Measurements from ENCODE around the gene ANXA5.
"Not testable (repeated sequence)": the region's sequence is repeated elsewhere in the genome, so short reads cannot be mapped to it uniquely, and the experiment has no call there.

Gene ANXA5

DNA sequence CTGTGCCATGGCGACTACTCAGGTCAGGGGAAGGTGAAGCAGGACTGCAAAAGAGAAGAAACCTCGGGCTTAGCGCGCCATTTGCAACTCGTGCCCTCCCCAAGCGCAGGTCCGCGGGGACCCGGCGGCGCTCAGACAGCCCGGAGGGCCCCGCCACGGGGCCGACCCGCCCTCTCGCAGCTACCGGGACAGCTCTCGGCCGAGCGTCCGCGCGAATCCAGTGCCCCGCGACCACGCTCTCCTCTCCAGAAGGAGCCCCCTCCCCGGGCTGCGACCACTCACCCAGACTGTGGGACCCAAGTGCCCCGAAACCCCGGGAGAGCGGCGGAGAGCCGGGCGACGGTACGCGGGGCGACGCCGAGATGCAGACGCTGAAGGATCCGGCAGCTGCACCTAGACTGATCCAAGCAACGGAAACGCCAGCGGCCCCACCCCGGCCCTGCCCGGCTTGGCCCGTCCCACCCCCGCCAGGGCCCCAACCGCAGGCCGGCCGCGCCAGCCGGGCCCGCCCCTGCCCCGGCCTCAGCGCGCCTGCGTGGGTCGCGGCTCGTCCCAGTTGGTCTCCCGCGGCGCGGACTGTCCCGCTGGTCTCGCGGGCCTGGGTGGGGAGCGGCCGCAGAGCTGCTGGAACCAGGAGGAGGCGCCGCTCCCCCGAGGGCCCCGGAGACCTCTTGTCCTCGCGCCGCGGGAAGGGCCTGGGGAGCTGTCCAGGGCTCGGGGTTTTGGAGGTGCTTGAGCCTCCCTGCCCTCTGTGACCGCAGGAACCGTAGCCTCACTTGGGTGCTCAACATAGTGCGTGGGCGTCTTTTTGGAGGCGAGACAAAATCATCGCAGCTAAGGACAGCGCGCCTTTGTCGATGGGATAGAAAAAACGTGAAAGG lies at the start of gene ANXA5:
TSS of gene ANXA5 (minus strand) at position 400 of the 881 bp plus-strand sequence. CDS start at position 9, 391 bp downstream.
- peak; percentile 72 to 80 for DNase-seq

DNA sequence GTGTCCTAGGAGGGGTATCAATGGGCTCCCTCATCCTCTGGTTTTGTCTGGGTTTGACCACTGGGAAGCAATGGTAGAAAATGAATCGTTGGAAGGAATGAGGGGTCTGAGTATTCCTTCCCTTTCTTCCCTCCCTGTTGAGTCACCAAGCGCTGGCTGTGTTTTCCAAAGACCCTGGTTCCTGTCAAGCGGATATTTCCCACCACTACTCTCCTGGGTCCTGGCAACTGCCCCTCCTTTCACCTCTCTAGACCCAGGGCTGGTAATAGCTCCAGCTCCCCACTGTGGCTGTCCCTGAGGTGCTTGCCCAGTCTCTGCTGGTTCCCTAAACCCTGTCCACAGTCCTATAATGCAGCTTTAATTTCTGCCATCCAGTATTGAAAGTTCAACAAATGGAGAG lies 46.0 kb upstream of the ANXA5 start:
- no peak for DNase-seq

DNA sequence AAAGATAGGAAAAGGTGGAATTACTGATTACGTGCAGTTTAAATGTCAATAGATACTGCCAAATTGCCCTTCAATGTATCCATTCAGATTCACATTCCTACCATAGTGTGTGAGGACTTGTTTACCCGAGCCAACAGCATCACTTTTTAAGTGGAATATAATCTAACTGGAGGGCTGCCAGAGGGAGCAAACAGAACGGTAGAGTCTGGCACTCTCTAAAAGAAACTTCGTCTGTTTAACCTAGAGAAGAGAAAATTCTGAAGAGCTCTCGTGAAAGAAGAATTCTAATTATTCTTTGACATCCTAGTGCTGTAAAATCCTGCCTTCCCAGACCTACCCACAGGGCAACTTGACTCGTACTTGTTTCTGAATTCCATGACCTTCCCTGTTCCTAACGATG lies 45.0 kb upstream of the ANXA5 start:
- DNase-seq, result no peak

DNA sequence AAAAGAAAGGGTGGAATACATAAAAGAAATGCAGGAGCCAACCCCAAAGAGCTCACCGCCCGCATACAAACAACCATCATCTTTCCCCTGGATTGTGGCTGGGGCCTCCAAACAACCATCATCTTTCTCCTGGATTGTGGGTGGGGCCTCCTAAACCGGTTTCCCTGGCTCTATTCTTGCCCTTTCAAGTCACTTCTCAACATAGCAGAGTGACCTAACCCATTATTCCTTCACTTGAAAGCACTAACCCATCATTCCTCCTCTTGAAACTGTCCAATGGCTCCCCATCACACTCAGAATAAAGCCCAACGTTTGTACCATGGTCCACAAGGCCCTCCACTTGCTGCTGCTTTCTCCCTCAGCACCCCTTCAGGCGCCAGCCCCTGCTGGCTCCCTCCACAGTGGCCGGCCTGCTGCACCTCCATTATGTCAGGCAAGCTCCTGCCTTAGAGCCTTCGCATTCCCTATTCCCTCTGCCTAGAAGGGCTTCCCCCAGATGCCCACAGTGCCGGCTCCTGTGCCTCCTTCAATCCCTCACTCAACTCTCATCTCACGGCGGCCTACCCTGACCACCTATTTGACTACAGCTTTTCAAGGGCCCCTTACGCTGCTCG lies 44.1 kb upstream of the ANXA5 start:
- no peak for DNase-seq

DNA sequence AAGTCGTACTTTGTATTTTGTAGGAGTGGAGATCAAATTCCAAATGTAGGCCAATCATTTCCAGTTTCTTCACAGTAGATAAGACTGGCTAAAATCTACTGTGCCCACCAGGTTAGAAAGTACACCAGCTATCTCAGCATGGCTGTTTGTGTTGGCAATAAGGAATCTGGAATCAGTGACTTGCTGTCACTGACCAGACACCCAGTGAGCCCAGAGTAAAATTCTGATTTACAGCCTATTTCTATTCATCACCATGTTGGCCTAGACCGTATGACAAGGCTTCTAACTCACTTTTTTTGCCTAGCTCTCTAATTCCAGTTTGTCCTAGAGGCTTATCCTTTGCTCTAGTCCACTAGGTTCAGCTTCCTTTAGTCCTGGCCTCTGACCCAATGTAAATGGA lies 42.8 kb upstream of the ANXA5 start:
- no peak for DNase-seq

DNA sequence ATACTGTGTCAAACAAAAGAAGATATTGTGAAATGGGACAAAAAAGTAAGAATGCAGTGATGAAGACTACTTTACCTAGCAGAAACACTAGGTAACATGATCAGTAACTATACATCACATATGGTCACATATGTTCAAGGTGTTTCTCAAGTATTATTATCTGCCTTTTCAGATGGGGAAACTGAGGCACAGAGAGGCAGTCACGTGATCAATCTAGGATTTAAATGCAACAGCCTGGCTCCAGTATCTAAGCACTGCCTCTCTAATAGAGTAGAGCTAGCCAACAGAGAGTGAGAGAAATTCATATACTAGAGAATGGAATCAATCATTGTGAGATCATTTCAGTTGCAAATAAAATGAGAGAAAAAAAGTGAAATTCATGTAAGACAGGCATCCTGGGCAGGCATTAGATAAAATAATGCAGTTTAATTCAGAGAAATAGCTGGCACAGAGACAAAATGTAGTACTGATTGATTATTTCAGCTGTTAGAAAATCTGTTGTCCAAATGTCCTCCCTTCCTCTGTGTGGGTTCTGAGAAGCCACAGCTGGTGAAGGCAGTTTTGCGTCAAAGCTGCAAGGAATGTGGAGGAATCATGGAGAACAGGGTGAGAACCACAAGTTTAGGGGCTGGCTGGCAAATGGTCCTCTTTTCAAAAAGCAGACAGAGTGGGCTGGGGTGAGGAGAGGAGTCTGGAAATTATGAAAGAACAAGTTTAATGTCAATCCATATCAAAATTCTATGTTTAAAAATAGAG lies 42.2 kb upstream of the ANXA5 start:
- DNase-seq, result no peak

DNA sequence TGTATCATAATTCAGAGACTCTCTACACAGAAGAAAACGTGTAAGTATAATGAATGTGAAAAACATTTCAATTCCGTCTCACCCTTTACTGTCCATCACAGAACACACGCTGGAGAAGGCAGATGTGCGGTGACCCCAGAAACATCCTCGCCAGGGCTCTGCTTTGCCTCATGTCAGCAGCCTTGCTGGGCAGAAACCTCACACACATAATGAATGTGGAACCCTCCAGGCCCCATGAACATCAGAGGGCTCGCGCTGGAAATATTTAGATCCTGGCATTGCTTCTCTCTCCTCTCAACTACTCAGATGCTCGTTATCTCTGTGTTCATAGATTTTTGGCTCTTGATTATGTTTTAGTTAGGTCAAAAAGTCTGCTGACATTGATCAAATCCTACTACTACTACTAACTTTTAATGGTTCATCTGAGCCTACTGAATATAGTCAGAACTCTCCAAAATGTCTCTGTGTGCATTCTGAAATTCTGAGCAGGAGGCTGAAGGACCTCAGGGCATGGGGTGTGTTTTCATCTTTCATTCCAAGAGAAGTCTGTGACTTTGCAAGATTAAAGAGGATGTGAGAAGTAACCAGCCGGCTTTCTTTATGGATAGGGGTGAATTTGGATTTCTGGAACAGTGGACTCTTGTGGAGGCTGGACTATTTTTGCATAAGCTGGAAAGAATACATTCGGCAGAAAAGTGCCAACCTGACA lies 41.2 kb upstream of the ANXA5 start:
- DNase-seq, result no peak

DNA sequence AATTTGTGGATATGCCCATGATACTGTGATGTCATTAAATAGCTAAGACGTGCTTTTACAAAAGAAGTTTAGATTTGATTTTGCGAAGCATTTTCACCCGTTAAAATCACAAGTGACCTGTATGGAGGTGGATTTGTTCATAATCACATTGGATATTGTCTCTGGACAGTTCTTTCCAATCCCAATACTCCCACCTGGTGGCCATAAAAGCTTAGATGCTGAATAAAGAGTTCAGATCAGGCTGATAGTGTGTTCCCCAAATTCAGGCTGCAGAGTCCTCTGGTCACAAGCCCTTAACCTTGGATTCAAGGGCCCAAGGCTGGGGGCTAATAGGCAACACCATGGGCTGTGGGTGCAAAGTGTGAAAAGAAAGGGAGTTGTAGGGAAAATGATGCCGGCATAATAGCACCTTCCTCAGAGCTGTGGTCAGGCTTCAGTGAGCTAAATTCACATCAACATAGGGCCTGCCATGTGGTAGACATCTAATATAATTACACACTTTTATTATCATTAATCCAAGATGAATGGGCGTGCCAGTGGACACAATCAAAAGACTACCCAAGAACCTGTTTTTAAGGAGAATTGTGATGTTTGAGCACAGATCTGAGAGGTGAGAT lies 40.1 kb upstream of the ANXA5 start:
- DNase-seq, result no peak

DNA sequence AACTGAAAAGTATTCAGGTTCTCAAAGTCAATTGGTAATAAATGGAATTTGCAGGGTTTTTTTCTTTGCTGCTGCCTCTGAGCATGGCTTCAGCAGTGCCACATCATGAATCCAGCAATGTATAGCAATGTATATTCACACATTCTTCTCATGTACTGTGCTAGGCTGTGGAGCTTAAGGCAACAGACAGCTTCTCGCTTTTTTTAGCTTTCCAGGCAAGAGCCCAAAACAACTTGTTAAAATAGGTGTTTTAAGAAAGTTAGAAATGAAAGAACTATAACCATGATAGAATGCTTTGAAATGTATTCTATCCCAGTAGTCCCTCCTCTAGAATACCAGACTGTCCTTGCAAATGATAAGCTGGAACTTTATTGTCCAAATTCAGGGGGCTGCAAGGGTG lies 37.8 kb upstream of the ANXA5 start:
- no peak for DNase-seq

DNA sequence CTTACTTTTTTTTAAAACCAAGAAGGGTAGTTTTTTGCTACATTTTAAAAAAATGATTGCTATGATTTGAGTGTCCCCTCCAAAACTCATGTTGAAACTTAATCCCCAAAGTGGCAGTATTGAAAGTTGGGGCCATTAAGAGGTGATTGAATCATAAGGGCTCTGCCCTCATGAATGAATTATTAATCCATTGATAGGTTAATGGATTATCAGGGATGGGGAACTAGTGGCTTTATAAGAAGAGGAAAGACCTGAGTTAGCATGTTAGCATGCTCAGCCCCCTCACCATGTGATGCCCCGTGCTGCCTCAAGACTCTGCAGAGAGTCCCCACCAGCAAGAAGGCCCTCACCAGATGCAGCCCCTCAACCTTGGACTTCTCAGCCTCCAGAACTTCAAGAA lies 37.2 kb upstream of the ANXA5 start:
- DNase-seq, result no peak

DNA sequence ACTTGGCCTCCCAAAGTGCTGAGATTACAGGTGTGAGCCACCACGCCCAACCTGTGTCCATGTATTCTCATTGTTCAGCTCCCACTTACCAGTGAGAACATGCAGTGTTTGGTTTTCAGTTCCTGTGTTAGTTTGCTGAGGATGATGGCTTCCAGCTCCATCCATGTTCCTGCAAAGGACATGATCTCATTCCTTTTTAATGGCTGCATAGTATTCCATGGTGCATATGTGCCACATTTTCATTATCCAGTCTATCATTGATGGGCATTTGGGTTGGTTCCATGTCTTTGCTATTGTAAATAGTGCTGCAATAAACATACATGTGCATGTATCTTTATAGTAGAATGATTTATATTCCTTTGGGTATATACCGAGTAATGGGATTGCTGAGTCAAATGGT lies 33.0 kb upstream of the ANXA5 start:
- DNase-seq, result not testable (repeated sequence)

DNA sequence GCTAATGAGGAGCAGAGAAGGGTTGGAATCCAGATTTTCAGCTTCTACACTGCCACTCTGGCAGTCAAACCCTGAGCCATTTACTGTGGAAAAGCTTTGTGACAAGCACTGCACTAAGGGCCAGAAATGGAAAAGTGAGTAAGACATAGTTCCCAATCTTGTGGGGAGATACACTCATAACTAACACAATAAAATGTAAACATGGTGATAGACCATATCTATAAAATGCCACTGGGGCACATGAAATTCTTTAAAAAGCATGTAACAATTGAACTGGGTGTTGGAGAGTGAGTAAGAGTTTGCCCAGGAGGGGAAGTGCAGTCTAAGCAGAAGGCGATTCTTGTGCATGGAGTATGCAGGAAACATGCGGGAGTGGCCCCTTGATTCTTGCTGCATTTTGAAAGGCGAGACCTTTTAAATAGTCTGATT lies 32.0 kb upstream of the ANXA5 start:
- DNase-seq, result no peak

DNA sequence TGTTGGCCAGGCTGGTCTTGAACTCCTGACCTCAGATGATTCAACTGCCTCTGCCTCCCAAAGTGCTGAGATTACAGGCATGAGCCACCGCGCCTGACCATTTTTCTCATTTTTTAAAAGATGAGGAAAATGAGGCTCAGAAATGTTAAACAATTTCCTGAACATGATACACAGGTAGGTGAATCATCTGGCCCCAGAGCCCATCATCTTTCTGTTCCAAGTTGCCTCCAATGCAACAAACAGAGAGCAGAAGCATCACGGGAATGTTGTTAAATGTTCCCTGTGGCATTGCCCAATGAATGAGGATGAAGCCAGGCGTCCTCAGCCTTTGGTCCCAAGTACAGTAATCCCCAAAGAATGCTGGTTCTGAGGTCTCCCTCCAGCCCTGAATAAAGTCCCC lies 31.3 kb upstream of the ANXA5 start:
- DNase-seq, result no peak

DNA sequence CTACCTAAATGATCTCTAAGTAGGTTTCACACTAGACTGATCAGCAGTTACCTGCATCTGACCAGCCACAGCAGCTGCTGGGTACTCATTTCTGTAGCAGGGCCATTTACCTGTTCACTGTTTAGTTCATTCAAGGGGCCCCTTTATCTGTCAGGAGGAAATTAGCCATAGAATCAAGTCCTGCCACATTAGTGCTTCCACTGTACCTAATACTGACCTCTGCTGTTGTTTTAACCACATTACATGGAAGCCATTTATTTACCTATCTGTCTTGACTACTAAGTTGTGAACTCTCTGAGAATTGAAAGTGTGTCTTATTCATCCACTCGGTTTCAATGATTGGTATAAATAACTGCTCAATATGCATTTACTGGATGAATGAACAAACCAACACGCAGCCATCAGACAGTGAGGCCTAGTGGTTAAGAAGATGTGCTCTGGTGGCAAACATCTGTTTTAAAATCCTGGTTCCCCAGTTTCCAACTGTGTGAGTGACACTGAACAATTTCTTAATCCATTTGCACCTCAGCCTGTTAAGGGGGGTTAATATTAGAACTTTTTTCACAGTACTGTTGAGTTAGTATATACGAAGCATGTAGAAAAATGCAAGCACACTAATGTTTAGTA lies 30.0 kb upstream of the ANXA5 start:
- peak; percentile 32 to 34 for DNase-seq

DNA sequence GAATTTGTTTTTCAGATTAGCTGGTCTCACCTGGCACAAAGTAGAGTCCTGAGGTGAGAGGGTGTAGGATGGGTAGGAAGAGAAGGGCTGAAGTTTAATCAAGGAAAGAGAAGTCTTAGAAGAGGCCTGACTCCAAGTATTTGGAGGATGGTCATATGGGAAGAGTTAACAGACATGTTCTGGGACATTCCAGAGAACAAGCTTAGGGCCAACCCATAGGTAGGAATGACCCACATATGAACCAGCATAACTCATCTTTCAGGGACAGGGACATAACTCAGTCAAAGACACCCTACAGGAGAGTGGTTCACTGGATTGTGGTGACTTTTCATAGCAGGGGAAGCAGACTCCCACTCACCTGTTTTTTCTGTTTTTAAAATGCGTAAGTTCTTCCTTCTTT lies 27.9 kb upstream of the ANXA5 start:
- DNase-seq, result no peak

DNA sequence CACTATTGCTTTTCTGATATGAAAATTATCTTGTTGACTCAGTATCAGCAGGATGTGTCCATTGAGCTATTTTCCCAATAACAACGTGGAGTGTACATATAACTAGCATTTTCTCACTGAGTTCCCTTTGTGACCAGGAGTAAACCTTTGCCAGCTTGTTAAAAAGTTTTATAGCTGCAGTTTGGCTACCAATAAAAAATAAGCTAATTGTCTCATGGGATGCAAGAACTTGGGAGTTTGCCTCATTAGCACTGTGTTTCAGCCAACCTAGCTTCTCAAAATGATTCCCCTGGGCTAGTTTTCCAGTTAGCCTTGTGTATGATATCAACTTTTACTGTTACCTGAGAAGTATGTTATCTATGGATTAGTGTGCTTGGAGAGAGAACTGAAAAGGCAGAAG lies 24.9 kb upstream of the ANXA5 start:
- no peak for DNase-seq

DNA sequence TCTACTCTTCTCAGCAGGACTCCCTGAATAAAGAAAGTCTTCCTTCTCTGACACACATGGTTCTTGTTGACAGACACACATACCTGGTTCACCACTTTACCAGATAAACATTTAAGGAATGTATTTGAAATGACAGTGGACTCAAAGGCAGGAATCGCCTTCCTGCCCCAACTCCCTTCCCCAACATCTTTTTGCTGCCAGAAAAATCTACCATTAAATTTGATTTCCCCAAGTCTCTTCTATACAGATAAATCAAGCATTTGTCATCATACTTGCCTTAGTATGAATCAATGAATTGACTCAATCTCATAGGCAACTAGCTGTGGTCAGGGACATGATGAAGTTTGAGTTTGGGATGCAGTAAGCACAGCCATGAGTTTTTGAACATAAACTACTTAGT lies 23.3 kb upstream of the ANXA5 start:
- DNase-seq, result no peak

DNA sequence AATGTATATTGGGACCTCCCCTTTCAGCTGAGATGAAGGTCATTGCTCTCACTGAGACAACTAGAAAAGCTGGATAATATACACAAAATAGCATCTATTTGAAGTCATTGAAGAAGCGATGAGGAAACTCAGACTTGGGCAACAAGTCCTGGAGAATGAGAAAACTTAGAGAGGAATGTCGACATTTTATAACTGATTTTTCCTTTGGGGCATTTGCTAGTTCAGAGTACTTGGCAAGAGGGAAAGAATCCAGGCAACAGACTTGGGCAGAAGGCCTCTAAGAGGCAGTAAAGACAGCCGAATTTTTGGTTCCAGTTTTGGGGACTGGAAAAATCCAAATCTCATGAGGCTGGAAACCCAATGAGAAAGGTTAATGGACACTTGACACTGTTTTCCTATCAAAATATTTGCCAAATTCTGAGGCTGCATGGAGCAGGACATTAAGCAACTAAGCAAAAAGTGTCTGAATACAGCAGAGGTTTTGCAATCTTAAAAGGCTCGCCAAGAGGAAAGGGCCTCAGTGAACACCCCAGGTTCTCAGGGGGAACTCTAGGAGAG lies 21.0 kb upstream of the ANXA5 start:
- DNase-seq, result no peak

DNA sequence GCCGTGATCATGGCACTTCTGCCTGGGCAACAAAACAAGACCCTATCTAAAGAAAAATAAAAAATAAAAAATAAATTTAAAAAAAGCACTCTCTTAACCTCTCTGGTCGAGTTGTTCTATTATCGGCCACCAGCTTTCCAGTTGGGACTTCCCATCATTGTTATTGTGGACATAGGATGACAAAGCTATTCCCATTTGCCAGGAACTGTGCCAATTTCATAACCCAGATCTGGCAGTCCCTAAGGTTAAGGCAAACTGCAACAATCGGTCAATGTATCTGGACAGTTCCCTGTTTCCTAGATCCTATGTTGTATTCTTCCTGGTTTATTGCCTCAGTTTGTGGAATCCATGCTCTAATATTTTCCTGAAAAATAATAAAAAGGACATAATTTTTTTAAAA lies 17.8 kb upstream of the ANXA5 start:
- no peak for DNase-seq

DNA sequence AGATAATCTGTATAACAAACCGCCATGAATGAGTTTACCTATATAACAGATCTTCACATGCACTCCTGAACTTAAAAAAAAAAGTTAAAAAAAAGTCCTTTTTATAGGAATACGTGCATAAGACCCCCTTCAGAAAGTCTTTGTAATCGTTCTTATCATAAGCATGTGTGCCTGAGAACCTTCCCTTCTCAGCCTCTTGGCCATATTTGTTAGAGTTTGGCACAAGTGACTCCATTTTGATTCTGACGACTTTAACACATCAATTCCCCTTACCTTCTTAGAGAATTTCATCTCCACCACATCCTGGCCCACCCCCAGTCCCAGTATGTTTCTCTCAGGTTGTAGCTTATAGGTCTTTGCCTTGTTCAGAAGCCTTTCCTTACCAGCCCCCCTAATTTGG lies 16.0 kb upstream of the ANXA5 start:
- no peak for DNase-seq

DNA sequence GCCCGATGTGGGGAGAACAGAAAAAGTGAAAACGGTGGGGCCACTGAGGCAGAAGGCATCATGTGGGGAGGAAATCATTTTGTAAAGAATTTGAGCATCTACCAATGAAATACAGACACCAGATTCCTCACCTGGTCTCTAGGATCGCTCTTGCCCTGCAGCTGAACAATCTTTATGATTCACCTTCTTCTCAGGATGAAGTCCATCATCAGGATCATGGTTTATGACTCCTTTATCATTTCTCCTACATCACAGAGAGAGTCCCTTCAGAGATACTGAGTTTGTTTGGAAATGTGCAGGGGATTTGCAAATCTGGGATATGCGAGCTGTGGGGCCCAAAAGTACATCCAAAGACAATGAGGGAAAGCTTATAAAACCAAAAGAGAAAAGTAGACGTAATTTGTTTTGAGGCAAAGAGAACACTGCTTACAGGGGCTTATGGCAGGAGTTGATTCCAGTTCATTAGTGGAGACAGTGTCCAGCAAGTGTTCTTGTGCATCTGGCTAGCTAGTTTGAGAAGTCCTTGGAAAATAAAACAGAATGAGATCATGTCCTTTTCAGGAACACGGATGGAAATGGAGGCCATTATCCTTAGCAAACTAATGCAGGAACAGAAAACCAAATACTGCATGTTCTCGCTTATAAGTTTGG lies 15.3 kb upstream of the ANXA5 start:
- no peak for DNase-seq

All from activated T-cell treated with anti-CD3 and anti-CD28 coated beads, Interleukin-2, amount 50 U/mL, for 48 hours (primary cell).